Activated CD4-positive, alpha-beta T cell treated with anti-CD3 and anti-CD28 coated beads, Interleukin-2, Interleukin-4, amounts not matched to agents 100 ng/mL and 50 ng/mL, durations not matched to agents 16 hours and 8 hours (primary cell): ENCODE measurements around the gene SLC8A1.
"Not testable (repeated sequence)": the region's sequence is repeated elsewhere in the genome, so short reads cannot be mapped to it uniquely, and the experiment has no call there.

ENCODE experiments used
- DNase-seq: peaks from one replicate; pipeline ENCODE4 v3.0.0-alpha.2; 2020; ENCODE audit warnings: low spot score

The SLC8A1 gene

DNA sequence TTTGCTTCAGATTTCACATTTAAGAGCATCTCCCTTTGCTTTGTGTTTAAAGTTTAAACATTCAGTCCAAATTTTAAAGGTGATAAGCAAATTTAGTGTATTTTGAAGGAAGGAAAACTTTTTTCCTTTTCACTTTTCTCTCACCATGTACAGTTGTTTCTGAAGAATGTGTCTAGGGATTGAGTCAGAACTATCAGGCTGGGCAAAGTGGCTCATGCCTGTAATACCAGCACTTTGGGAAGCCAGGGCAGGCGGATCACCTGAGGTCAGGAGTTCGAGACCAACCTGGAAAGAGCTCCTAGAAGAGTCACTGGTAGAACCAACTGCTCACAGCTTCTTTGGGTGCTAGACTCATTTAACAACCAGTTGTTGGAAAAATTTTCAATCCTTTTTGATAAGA is 345.8 kb downstream of the SLC8A1 start:
- DNase-seq = no peak

GRCh38 chr2:40105593-40105992 is 346.3 kb downstream of the SLC8A1 start:
- no peak for DNase-seq

DNA sequence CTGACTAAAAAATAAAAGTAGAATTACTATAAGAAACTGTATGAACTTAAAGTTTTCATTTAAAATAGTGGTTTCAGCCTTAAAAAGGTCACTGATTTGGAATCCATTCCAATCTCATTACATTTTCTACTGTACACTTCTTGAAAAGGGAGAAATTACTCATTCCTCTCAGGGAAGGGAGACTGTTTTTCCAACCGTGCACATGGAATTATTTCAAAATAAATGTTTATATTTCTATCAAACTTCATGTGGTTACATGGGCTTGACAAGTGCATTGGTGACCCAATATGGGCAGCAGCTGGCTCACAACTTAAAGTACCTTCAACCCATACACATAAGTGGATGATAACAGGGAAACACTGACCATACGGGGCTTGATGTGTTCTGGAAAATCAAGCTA is 348.3 kb downstream of the SLC8A1 start:
- DNase-seq = no peak

DNA sequence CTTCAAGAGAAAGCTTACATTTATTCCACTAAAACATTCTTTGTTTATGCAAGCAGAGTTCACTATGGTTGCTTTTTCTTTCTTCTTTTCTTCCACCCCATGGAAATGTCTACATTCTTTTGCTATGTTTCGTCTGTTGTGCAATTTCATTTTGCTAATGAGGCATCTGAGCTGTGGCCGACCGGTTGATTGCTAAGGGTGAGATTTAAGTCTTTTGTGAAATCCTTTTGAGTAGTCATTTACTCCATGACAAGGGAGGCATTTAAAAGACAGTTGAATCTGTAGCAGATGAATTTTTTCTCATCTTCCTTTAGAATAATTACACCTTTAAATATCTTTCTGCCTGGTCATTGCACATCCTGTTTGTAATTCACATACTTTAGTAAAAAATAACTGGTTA is 348.7 kb downstream of the SLC8A1 start:
- DNase-seq = no peak

GRCh38 chr2:40102447-40102846 is 349.4 kb downstream of the SLC8A1 start:
- DNase-seq = no peak

- no peak for DNase-seq
Observed at GRCh38 chr2:40101131-40101575, 350.7 kb downstream of the SLC8A1 start.

GRCh38 chr2:40100676-40101075 is 351.2 kb downstream of the SLC8A1 start:
- no peak for DNase-seq

DNA sequence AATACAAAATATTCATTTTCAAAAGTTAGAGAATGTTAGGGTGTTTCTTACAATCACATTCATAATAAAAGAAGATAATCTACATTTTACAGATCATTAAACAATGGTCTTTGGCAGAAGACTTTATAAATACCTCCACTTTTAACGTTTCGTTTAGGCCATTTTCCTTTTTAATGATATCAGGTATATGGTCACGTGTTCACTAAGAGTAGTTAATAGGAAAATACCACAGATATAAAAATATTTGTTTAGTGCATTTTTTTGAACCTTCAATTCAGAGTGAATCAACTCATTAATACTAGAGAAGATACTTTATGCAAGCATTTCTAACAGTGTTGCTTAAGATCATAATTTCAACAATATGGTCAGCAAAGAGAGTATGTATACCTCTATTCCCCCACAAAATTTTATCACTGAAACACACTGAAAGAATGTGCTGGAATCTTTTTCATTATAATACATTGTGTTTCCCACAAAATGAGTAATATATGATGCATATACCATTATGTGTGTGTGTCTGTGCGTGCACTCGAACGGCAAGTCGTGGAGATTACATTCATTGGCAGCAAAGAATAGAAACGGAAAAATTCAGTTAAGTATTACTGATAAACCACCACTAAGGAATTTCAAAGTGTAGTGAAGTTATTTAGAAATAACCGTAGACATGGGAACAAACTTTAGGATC is 353.0 kb downstream of the SLC8A1 start:
- no peak for DNase-seq

GRCh38 chr2:40097691-40098385 is 354.1 kb downstream of the SLC8A1 start:
- DNase-seq = no peak

DNA sequence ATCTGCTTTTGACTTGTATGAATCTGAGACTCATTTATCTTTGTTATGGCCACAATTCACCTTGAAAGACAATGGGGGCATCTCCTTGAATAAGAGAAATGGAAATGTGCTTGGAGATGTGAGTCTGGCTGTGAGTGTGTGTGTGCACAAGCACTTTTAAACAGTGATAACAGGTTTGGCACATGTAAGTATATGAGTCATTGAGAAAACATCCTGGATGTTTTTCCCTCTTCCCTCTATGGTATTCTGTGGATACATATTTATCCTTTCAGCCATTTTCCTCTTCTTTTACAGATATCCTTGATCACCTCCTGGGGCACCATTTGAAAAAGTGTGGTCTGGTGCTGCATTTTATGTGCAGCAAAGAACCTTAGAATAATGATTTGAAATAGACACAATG is 355.5 kb downstream of the SLC8A1 start:
- no peak for DNase-seq

DNA sequence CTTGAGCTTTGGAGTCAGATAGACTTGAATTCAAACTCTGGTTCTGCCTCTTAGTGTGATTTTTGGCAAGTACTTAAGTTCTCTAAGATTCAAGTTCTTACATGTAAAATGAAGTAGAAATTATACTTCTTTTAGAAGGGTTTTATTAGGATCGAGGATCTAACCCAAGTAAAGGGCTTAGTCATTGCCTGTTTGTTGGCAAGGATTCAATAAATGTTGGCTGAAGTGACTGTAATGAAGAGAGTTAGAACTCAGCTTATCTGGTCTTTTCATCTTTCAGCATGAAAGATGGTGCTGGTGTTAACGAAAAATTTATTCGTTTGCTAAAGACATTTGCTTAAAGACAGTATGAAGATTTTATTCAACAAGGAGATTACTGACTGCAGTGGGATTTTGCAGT is 356.9 kb downstream of the SLC8A1 start:
- DNase-seq = no peak

GRCh38 chr2:40094451-40094850 is 357.4 kb downstream of the SLC8A1 start:
- DNase-seq = no peak

DNA sequence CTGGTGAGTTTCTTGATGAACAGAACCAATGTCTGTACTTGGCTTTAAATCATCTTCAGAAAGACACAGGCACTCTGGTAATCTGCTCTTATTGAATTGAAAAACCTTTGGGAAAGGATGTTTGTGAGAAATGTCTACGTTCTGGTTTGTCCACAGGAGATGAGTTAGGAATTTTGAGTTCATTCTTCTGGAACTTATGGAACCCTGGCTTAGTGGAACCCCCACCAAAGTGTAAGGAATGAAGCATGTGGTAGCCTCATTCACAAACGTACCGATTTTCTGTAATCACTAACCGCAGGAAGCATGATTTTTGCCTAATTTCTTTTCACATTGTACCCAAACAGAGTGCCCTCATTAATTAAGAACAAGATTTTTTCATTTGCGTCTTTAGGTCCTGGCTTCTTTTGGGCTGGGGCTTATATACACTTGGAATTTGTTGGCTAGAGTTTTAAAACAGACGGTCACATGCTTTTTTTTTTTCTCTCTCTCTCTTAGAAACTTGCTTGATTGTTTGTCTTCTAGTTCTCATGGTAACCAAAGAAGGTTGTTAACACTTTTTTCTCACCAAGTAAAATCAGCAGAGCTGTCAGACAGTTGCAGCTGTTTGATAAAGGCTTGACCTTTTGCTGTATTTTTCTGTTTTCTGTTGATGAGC is 358.7 kb downstream of the SLC8A1 start:
- no peak for DNase-seq

DNA sequence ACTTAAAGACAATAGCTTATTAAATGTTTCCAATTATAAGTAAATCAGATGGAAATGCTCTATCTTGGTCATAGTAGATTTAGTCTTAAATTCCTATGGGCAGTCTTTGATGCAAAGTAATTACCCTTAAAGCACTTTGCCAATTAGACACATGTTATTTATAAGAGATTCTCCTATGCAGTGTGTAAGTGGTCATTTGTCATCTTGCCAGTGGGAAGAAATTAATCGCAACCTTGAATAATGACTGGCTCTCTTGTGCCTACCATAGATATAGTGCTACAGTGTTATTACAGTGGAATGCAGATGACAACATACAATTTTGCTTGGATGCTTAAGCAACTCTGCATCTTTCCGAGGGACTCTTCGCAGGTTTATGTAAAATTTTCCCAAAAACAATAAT is 361.8 kb downstream of the SLC8A1 start:
- no peak for DNase-seq

DNA sequence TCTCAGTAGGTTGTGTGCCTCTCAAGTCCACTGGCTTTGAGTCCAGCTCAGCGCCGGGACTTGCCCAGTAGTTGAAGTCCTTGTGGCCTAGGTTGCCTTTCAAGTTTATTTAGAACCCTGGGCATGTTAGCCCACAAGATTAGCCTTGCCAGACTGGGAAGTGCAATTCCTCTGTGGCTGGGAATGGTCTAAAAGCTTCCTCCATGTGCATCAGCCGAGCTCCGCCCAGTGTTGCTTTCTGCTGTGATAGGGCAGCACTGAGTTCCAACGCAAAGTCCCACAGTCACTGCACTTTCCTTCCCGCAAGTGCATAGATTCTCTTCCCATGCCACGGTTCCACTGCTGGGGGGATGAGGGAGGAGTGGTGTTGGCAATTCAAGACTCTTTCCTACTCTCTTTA is 364.0 kb downstream of the SLC8A1 start:
- no peak for DNase-seq

GRCh38 chr2:40087434-40087833 is 364.5 kb downstream of the SLC8A1 start:
- no peak for DNase-seq

- DNase-seq = no peak
Observed at GRCh38 chr2:40085786-40086185, 366.1 kb downstream of the SLC8A1 start.

DNA sequence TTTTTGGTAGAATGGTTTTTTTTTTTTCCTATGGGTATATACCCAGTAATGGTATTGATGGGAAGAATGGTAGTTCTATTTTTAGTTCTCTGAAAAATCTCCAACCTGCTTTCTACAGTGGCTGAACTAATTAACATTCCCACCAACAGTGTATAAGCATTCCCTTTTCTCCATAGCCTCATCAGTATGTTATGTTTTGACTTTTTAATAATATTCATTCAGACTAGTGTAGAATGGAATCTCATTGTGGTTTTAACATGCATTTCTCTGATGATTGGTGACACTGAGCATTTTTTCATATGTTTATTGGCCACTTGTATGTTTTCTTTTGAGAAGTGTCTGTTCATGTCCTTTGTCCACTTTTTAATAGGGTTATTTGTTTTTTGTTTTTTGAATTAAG is 378.6 kb downstream of the SLC8A1 start:
- DNase-seq = not testable (repeated sequence)

DNA sequence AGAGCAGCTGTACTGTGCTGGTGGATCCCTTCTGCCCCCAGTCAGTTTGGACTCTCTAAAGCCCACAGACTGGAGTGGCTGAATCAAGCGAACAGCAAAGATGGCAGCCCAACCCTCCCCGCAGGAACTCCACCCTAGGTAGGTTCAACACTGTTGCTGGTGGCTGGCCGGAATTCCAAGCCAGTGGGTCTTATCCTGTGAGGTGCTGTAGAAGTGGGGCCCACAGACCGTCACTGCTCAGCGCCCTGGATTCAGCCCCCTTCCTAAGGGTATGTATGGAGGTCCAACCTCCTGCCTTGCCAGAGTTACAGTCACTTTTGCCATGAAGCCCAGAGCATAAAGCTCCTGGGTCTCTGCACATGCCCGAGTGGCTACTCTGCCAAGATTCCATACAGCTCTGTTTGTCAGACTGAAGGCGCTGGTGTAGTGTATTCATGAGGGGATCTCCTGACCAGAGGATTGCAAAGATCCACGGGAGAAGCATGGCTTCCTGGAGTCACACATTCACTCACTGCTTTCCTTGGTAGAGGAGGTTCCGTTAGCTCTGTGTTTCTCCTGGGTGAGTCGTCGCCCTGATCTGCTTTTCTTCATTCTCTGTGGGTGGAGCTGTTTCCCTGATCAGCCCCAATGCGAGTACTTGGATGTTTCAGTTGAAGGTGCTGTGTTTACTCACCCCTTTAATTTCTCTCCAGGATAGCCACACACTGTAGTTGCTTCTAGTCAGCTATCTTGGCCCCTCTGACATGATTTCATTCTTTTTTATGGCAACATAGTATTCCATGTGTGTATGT is 379.3 kb downstream of the SLC8A1 start:
- DNase-seq = no peak

DNA sequence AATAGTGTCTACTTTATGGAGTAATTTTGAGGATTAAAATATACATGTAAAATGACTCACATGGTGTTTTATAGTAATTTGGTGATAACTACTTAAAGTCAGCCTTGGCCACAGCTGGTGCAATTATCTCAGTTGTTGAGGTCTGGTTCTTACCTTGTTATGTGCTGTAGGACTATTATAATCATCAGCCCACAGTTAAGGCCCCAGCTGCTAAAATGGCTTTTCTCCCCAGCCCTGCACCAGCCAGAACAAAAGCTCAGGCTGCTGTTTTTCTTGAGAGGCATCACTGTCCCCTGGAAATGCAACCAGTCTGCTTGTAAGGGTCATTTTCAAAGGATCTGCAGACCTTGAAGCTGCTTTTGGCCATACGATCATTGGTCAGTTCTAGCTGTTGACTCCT is 389.5 kb downstream of the SLC8A1 start:
- DNase-seq = no peak

GRCh38 chr2:40049781-40050180 is 402.1 kb downstream of the SLC8A1 start:
- DNase-seq = no peak

DNA sequence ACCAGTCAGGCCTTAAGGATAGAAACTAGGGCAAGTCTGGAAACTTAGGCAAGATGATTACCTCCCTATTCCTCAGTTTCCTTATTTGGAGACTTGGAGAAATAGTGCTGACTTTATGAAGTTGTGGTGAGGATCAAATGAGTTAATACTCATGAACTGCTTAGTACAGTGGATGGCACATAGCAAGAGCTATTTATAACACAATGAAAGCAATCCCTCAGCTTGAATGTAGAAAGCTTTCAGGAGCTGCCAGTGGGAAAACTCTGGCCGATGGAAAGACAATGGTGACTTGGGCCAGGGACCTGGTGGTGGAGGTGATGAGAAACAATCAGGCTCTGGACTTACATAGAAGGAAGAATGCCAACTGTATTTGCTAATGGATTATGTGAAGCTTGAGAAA is 403.4 kb downstream of the SLC8A1 start:
- no peak for DNase-seq

DNA sequence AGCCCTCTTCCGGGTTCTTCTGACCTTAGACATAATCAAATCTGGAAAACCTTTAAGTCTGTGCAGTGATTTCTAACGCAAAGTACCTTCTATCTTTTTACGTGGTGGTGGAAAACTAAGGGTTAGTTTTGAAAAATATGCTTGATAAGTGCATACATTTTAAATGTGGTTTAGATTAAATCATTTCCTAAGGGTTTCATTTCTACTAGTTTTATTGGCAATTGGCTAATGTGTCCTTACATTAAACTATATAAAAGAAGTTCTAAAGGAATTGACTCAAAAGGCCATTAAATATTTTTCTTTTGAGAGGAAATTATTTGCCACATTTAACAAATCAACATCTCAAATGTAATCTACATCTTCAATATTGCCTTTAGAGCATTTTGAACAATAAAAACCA is 404.5 kb downstream of the SLC8A1 start:
- no peak for DNase-seq
